ENCODE results near the gene EHMT1.

Gene EHMT1

GRCh38 chr9:137674976-137675320 is 56.1 kb downstream of the EHMT1 start:
- DNase-seq, result no peak

GRCh38 chr9:137676998-137677397 is 58.2 kb downstream of the EHMT1 start:
- no peak for DNase-seq

GRCh38 chr9:137678202-137678601 is 59.4 kb downstream of the EHMT1 start:
- DNase-seq, result no peak

GRCh38 chr9:137679249-137679648 is 60.4 kb downstream of the EHMT1 start:
- DNase-seq, result no peak

GRCh38 chr9:137679695-137680305 is 61.0 kb downstream of the EHMT1 start:
- DNase-seq, result no peak

- DNase-seq, result no peak
Observed at GRCh38 chr9:137680444-137681358, 61.9 kb downstream of the EHMT1 start.

- DNase-seq, result no peak
Observed at GRCh38 chr9:137682428-137683105, 63.8 kb downstream of the EHMT1 start.

GRCh38 chr9:137683262-137683864 is 64.6 kb downstream of the EHMT1 start:
- DNase-seq, result no peak

GRCh38 chr9:137685035-137685740 is 66.4 kb downstream of the EHMT1 start:
- DNase-seq, result no peak

GRCh38 chr9:137685741-137686420 is 67.1 kb downstream of the EHMT1 start:
- no peak for DNase-seq

- no peak for DNase-seq
Observed at GRCh38 chr9:137688261-137688660, 69.5 kb downstream of the EHMT1 start.

- peak; percentile 66 for DNase-seq
Observed at GRCh38 chr9:137688725-137689124, 69.9 kb downstream of the EHMT1 start.

- DNase-seq, result peak; percentile 32
Observed at GRCh38 chr9:137689745-137690529, 71.1 kb downstream of the EHMT1 start.

GRCh38 chr9:137690930-137691645 is 72.3 kb downstream of the EHMT1 start:
- no peak for DNase-seq

- peak; percentile 44 for DNase-seq
Observed at GRCh38 chr9:137691646-137692351, 73.0 kb downstream of the EHMT1 start.

- DNase-seq, result no peak
Observed at GRCh38 chr9:137694236-137694959, 75.6 kb downstream of the EHMT1 start.

GRCh38 chr9:137694962-137695875 is 76.4 kb downstream of the EHMT1 start:
- peak; percentile 52 for DNase-seq

Data from suppressor macrophage treated with lipopolysaccharide for 4 hours (primary cell).